ENCODE results near the gene FGF14.

DNA sequence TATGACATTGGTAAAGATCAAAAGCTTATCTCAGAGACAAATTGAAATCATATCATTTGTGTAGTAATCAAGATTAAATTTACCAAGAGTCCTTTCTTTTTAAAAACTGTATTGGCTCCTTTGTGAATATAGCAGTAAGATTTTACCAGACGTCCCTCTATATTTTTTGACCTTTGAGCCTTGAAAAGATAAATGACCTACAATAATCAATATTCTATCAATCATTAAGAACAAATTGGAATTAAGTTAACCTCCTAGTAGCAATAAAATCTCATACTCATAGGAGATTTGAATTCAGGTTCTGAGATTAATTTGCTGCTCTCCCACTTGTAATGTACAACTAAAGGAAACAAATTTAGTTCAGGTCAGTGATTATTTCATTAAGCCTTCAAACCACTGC, 78.3 kb downstream of the FGF14 start:
- TF ChIP-seq, protein P1, sequence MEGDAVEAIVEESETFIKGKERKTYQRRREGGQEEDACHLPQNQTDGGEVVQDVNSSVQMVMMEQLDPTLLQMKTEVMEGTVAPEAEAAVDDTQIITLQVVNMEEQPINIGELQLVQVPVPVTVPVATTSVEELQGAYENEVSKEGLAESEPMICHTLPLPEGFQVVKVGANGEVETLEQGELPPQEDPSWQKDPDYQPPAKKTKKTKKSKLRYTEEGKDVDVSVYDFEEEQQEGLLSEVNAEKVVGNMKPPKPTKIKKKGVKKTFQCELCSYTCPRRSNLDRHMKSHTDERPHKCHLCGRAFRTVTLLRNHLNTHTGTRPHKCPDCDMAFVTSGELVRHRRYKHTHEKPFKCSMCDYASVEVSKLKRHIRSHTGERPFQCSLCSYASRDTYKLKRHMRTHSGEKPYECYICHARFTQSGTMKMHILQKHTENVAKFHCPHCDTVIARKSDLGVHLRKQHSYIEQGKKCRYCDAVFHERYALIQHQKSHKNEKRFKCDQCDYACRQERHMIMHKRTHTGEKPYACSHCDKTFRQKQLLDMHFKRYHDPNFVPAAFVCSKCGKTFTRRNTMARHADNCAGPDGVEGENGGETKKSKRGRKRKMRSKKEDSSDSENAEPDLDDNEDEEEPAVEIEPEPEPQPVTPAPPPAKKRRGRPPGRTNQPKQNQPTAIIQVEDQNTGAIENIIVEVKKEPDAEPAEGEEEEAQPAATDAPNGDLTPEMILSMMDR (conservative IDR thresholded peaks at IDR 0.05; ENCODE audit: low read length), result no peak
- TF ChIP-seq EZH2phosphoT487 (IDR thresholded peaks at IDR 0.05; ENCODE audit: borderline replicate concordance, low read depth, low read length), result no peak
